Activated naive CD8-positive, alpha-beta T cell (primary cell): Measurements from ENCODE around the gene PRDM1.

ENCODE experiments used
- H3K27ac Mint-ChIP-seq: one replicate; pipeline ENCODE4 v1.8.0; 2021; ENCODE audit warnings: mixed read lengths
- H3K27me3 Mint-ChIP-seq: one replicate; pipeline ENCODE4 v1.8.0; 2021; ENCODE audit warnings: mixed read lengths
- H3K36me3 Mint-ChIP-seq: one replicate; pipeline ENCODE4 v1.8.0; 2021; ENCODE audit warnings: mixed read lengths
- H3K4me1 Mint-ChIP-seq: one replicate; pipeline ENCODE4 v1.8.0; 2021; ENCODE audit warnings: low read depth, mixed read lengths
- H3K4me3 Mint-ChIP-seq: one replicate; pipeline ENCODE4 v1.8.0; 2021; ENCODE audit warnings: mild to moderate bottlenecking, mixed read lengths
- H3K9me3 Mint-ChIP-seq: one replicate; pipeline ENCODE4 v1.8.0; 2021; ENCODE audit warnings: low read depth, mixed read lengths

Gene PRDM1

GRCh38 chr6:106085984-106086813 is at the start of gene PRDM1:
Gene PRDM1, plus strand, starts transcription at chr6:106086336. Its CDS starts 218 bp downstream, at chr6:106086554.
- Mint-ChIP-seq H3K9me3 (no peaks in the 10 kb centered on the region), H3K27ac (peak within 1 kb of the TSS; percentile 61), H3K36me3 (no peaks in the 10 kb centered on the region), H3K27me3 (peaks cover 33% of the 10 kb centered on the region), H3K4me3 (peak within 1 kb of the TSS; percentile 83), H3K4me1 (peaks cover 68% of the 10 kb centered on the region)

DNA sequence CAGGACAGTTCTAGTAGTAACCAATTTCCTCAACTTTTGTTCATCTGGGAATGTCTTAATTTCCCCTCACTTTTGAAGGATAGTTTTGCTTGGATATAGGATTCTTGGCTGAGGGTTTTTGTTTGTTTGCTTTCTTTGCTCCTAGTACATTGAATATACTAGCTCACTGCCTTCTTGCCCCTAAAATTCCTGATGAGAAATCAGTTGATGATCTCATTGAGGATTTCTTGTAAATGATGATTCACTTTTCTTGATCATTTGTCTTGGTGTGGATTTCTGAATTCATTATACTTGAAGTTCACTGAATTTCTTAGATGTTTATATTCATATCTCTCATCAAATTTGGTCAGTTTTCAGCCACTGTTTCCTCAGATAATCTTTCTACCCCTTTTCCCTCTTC is 49.1 kb upstream of the PRDM1 start:
- Mint-ChIP-seq H3K27ac (peak overlapping the region; percentile 59), H3K36me3 (peaks cover 13% of the 10 kb centered on the region), H3K4me1 (peaks cover 9% of the 10 kb centered on the region), H3K9me3 (peaks cover 7% of the 10 kb centered on the region), H3K27me3 (no peaks in the 10 kb centered on the region), H3K4me3 (no peak overlapping the region)

DNA sequence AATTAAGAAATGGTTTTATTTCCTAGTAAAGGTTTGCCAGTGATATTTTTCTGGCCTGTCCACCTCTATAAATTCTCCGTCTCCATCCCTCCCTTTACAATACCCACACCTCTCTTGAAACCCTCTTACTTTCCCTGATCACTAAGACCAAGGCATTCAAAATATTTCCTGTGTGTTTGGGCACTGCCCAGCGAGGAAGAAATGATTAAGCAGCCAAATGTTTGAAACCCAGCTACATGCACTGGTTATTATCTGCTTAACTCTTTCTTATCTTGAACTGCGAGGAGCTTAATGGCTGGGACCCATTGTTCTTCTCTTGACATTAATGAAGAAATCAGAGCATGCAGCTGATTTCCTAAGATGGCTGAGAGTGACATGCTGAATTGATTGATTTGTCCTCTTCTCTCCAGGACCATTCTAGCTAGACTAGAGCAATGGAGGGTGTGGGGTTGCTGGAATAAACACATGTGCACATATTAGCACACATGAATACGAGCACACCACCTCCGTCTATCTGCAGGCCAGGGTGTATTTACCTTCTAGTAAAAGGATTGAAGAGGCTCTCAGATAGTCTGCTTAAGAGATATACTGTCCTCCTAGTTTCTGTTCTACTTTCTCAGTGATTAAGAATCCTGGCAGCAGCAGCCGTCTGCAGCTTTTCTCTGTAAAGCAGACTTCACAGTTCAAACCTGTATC is 46.1 kb upstream of the PRDM1 start:
- H3K4me1 Mint-ChIP-seq, result peaks cover 9% of the 10 kb centered on the region
- peaks cover 7% of the 10 kb centered on the region for H3K9me3 Mint-ChIP-seq
- H3K27me3 Mint-ChIP-seq, result peaks cover 5% of the 10 kb centered on the region
- no peak overlapping the region for H3K27ac Mint-ChIP-seq
- H3K4me3 Mint-ChIP-seq, result no peak overlapping the region
- H3K36me3 Mint-ChIP-seq, result peaks cover 13% of the 10 kb centered on the region

- H3K9me3 Mint-ChIP-seq, result no peaks in the 10 kb centered on the region
- no peaks in the 10 kb centered on the region for H3K36me3 Mint-ChIP-seq
- H3K4me3 Mint-ChIP-seq, result no peak overlapping the region
- peaks cover 12% of the 10 kb centered on the region for H3K27me3 Mint-ChIP-seq
- H3K4me1 Mint-ChIP-seq, result no peaks in the 10 kb centered on the region
- H3K27ac Mint-ChIP-seq, result no peak overlapping the region
These were observed 42.0 kb upstream of the PRDM1 start for GRCh38 chr6:106044151-106044550.

GRCh38 chr6:106045077-106045476 is 41.1 kb upstream of the PRDM1 start:
- H3K4me1 Mint-ChIP-seq, result no peaks in the 10 kb centered on the region
- no peak overlapping the region for H3K4me3 Mint-ChIP-seq
- H3K27ac Mint-ChIP-seq, result no peak overlapping the region
- H3K9me3 Mint-ChIP-seq, result no peaks in the 10 kb centered on the region
- H3K36me3 Mint-ChIP-seq, result no peaks in the 10 kb centered on the region
- peaks cover 12% of the 10 kb centered on the region for H3K27me3 Mint-ChIP-seq

DNA sequence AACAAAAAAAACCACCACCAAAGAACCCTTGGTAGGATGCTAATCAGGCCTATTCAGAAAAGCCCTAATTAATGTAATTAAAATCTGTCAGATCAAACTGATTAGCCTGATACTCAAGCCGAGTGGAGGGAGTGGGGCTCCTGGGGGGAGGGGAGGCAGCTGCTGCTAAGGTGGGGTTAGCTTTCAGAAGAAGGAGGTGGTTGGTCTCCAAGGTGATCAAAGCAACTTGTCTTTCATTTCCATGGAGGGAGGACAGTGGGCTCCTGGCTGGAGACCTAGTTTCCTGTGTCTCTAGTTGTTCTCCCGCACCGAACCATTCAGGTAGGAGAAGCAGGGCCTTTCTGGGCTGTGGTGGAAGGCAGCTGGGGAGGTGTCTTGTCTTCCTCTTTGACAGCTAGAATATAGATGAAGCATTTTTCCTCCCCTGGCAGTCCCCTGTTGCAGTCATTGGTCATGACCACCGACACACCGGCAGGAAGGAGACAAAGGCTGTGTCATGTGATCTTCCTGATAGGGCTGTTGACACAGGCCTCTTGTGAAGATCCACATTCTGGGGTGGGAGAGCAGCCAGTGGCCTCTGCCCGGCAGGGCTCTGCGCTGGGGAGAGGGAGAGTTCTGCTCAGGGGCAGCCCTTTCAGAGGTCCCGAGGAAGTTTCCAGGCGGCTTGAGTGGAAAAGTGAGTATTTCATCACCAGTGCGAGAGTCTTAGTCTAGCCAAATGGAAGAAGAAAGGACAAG is 39.9 kb upstream of the PRDM1 start:
- peaks cover 12% of the 10 kb centered on the region for H3K27me3 Mint-ChIP-seq
- H3K27ac Mint-ChIP-seq, result no peak overlapping the region
- no peaks in the 10 kb centered on the region for H3K9me3 Mint-ChIP-seq
- no peaks in the 10 kb centered on the region for H3K4me1 Mint-ChIP-seq
- H3K4me3 Mint-ChIP-seq, result no peak overlapping the region
- no peaks in the 10 kb centered on the region for H3K36me3 Mint-ChIP-seq

- no peaks in the 10 kb centered on the region for H3K4me1 Mint-ChIP-seq
- no peak overlapping the region for H3K4me3 Mint-ChIP-seq
- H3K27me3 Mint-ChIP-seq, result peaks cover 12% of the 10 kb centered on the region
- H3K27ac Mint-ChIP-seq, result no peak overlapping the region
- no peaks in the 10 kb centered on the region for H3K9me3 Mint-ChIP-seq
- H3K36me3 Mint-ChIP-seq, result no peaks in the 10 kb centered on the region
These were observed 39.3 kb upstream of the PRDM1 start for GRCh38 chr6:106046854-106047200.

DNA sequence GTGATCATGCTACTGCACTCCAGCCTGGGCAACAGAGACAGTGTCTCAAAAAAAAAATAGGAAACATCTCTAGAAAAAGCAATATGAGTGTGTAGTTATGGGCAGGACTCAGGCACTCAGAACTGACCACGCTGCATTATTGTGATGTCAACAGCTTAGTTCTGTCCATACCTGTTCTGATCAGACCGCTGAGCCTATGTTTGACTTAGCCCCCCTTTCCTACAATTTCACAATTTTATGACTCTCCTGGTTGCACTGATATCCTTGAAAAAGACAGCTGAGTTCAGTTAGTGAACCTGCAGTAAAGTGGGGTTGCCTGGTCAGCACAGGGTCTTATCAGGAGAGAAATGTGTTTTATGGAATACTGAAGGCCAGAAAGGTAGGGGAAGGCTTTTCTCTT is 37.8 kb upstream of the PRDM1 start:
- no peaks in the 10 kb centered on the region for H3K4me1 Mint-ChIP-seq
- no peaks in the 10 kb centered on the region for H3K9me3 Mint-ChIP-seq
- H3K27me3 Mint-ChIP-seq, result peaks cover 8% of the 10 kb centered on the region
- H3K36me3 Mint-ChIP-seq, result no peaks in the 10 kb centered on the region
- H3K4me3 Mint-ChIP-seq, result no peak overlapping the region
- H3K27ac Mint-ChIP-seq, result no peak overlapping the region

DNA sequence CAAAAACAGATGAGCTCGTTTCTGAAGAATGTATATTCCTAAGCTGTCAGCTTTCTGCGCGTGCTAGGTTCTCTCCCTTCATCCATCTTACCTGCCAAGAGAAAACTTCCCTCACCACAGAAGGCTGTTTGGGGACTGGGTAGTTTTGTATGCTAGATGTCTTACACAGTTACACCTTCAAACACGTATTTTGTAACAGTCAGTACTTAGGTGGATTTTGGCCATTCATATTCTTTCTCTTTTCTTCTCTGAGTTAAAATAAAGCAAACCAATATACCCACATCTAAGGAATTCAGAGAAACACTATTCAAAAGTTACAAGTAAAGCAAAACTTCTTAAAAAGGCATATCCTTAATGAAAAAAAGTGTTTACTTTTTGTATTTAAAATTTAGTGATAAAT is 35.6 kb upstream of the PRDM1 start:
- peaks cover 1% of the 10 kb centered on the region for H3K4me1 Mint-ChIP-seq
- H3K36me3 Mint-ChIP-seq, result no peaks in the 10 kb centered on the region
- peaks cover 3% of the 10 kb centered on the region for H3K27me3 Mint-ChIP-seq
- no peak overlapping the region for H3K4me3 Mint-ChIP-seq
- no peak overlapping the region for H3K27ac Mint-ChIP-seq
- no peaks in the 10 kb centered on the region for H3K9me3 Mint-ChIP-seq

DNA sequence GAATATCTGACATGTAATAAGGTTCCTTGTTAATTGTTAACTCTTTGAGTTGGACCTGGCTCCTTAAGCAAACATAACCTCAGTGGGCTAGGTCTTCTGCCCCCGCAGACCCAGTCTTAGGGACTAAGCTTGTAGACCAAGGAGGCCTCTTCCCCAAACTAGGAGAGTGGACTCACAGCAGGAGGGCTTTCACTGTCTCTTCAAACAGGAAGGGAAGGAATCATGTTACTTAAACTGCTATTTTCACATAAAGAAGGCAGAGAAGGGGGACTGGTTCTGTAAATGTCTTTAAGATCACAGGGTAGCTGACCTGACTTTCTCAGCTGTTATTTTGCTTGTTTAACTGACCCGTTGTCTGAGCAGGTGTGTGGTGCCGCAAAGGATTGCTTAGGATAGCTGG is 34.9 kb upstream of the PRDM1 start:
- peaks cover 2% of the 10 kb centered on the region for H3K27me3 Mint-ChIP-seq
- H3K4me3 Mint-ChIP-seq, result no peak overlapping the region
- H3K4me1 Mint-ChIP-seq, result peaks cover 8% of the 10 kb centered on the region
- no peaks in the 10 kb centered on the region for H3K36me3 Mint-ChIP-seq
- H3K9me3 Mint-ChIP-seq, result no peaks in the 10 kb centered on the region
- H3K27ac Mint-ChIP-seq, result no peak overlapping the region

DNA sequence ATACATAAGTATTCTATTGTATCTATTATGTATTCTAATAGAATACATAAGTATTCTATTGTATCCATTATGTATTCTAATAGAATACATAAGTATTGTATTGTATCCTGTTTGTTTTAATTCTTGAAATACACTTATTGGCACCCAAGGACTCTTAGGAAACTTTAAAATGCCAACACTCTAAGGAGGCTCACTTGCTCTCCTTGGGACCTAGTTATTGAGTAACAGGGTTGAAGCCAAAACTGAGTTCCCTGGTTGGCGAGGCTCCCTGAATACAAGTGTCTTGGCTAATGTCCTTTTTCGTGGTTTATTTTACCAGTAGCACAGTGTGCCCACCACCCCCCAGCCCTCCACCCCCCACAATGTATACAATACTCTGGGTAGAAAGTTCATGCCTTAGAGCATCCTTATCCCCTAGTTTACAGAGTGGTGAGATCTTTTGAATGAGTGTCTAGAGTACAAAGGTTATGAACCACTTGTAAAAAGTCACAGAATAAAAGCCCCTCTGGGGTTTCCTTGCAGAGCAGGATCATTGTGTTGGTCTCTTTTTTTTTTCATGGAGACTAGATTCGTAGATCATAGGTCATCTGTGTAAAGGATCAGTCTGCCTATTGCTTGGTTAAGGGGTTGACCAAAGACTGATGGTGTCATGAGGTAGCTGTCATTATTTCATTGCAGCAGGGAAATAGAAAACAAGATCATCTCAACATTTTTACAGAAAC is 32.5 kb upstream of the PRDM1 start:
- Mint-ChIP-seq H3K27ac (no peak overlapping the region), H3K27me3 (no peaks in the 10 kb centered on the region), H3K4me1 (peaks cover 17% of the 10 kb centered on the region), H3K4me3 (no peak overlapping the region), H3K36me3 (no peaks in the 10 kb centered on the region), H3K9me3 (no peaks in the 10 kb centered on the region)

- H3K9me3 Mint-ChIP-seq, result no peaks in the 10 kb centered on the region
- H3K4me1 Mint-ChIP-seq, result peaks cover 17% of the 10 kb centered on the region
- H3K36me3 Mint-ChIP-seq, result no peaks in the 10 kb centered on the region
- H3K4me3 Mint-ChIP-seq, result no peak overlapping the region
- H3K27me3 Mint-ChIP-seq, result no peaks in the 10 kb centered on the region
- no peak overlapping the region for H3K27ac Mint-ChIP-seq
These were observed 30.6 kb upstream of the PRDM1 start for GRCh38 chr6:106055489-106055888.

DNA sequence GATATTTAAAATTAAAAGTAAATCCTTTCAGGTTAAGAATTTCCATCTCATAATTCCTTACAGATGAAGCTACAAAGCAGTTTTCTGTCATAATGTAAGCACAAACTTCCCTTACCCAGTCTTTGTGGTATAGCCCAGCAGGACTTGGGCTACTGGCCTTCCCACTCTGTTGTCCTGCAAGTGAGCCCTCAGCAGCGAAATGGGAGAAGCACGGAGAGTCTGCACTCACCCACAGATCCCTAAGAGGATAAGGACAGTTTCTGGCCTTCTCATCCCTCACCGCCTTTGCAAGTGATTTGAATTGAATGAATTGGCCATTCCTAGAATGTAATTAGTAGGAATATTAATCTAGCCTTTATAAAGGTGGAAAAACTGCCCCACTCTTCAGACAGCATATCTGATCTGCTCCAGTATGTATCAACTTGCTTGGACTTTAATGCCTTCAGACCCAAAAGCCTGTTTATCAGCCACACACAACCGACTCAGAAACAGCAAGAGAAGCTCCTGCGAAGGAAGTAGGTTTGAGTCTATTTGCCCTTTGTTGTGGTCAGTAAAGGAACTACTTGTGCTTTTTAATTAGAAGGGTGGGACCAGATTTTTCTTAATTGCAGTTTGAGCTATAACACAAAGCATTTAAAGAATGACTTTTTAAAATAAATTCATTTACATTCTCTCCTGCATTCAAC is 29.9 kb upstream of the PRDM1 start:
- Mint-ChIP-seq H3K27me3 (no peaks in the 10 kb centered on the region), H3K4me1 (peaks cover 17% of the 10 kb centered on the region), H3K27ac (no peak overlapping the region), H3K9me3 (no peaks in the 10 kb centered on the region), H3K4me3 (peak overlapping the region; percentile 42), H3K36me3 (no peaks in the 10 kb centered on the region)

GRCh38 chr6:106056746-106057390 is 29.3 kb upstream of the PRDM1 start:
- Mint-ChIP-seq H3K4me3 (no peak overlapping the region), H3K27me3 (no peaks in the 10 kb centered on the region), H3K27ac (no peak overlapping the region)

More at GRCh38 chr6:106056746-106057390, 29.3 kb upstream of the PRDM1 start:
- H3K4me1 Mint-ChIP-seq, result peaks cover 17% of the 10 kb centered on the region
- H3K9me3 Mint-ChIP-seq, result no peaks in the 10 kb centered on the region
- H3K36me3 Mint-ChIP-seq, result no peaks in the 10 kb centered on the region
